ENCODE results near the gene SWAP70. TPM values are rescaled to one million over a fixed set of nuclear protein-coding genes. Genes with fewer than 3 reads are reported as not detected.

SWAP70 gene
- total and polyA plus RNA-seq, 2 experiments from 2014 or later = 30.3 to 33.3 TPM

GRCh38 chr11:9643751-9644150 is 20.1 kb upstream of the SWAP70 start:
- no peaks in the 10 kb centered on the region for H3K36me3 ChIP-seq (ENCODE audit: insufficient read depth)
- TF ChIP-seq STAT1 (IDR thresholded peaks at IDR 0.05; ENCODE audit: unreplicated experiment) (no peak), REST (IDR thresholded peaks at IDR 0.05; ENCODE audit: unreplicated experiment) (no peak), EZH2 (IDR thresholded peaks at IDR 0.05; ENCODE audit: low read depth, unreplicated experiment) (no peak), ZNF114 (CRISPR knock-in tag; IDR thresholded peaks at IDR 0.05) (no peak), POLR2AphosphoS5 (IDR thresholded peaks at IDR 0.05; ENCODE audit: low read depth) (no peak), ZNF462 (CRISPR knock-in tag; IDR thresholded peaks at IDR 0.05) (no peak), CREB1 (CRISPR knock-in tag; IDR thresholded peaks at IDR 0.05; ENCODE audit: low read depth) (no peak), EZH2phosphoT487 (IDR thresholded peaks at IDR 0.05; ENCODE audit: unreplicated experiment) (no peak), CTCF (conservative IDR thresholded peaks at IDR 0.05; ENCODE audit: low read depth in 2 of 2) (no peak), ZNF331 (CRISPR knock-in tag; IDR thresholded peaks at IDR 0.05; ENCODE audit: low read depth) (no peak), ETS1 (IDR thresholded peaks at IDR 0.05) (no peak), JUNB (IDR thresholded peaks at IDR 0.05; ENCODE audit: unreplicated experiment) (no peak), NANOG (IDR thresholded peaks at IDR 0.05; ENCODE audit: borderline replicate concordance) (no peak)
- no peaks in the 10 kb centered on the region for H3K27me3 ChIP-seq (ENCODE audit: insufficient read depth)
- Mint-ChIP-seq H3K4me3 (no peak overlapping the region), H3K27ac (no peak overlapping the region), H3K4me1 (peaks cover under 1% of the 10 kb centered on the region; the same call in 2 of the 3 replicates), H3K36me3 (ENCODE audit: low read depth) (peaks cover 3% of the 10 kb centered on the region; the same call in 1 of the 3 replicates), H3K27me3 (ENCODE audit: insufficient read depth, low read depth, poor library complexity) (no peaks in the 10 kb centered on the region), H3K9me3 (0 out of 3 replicates have a peak, but pooled peaks cover 8% of the 10 kb centered on the region)
- no peak for ATAC-seq
- no peaks in the 10 kb centered on the region for H3K79me2 ChIP-seq (replicated peaks; ENCODE audit: insufficient read depth)
- no peaks in the 10 kb centered on the region for H3F3A ChIP-seq (replicated peaks; ENCODE audit: low read depth)
- no peak overlapping the region for H3K4me2 ChIP-seq
- peaks cover 3% of the 10 kb centered on the region; the same call in 1 of the 2 replicates for H3K4me1 ChIP-seq (ENCODE audit: insufficient read depth)
- no peak overlapping the region for H2AFZ ChIP-seq
- H3K27ac ChIP-seq (ENCODE audit: low read depth) = no peak overlapping the region
- peaks cover 6% of the 10 kb centered on the region; the same call in 1 of the 2 replicates for H3K9me2 ChIP-seq (ENCODE audit: insufficient read depth)
- DNase-seq (ENCODE audit: low spot score) = no peak
- no peak overlapping the region for H3K4me3 ChIP-seq
- no peaks in the 10 kb centered on the region for H4K20me1 ChIP-seq (replicated peaks; ENCODE audit: insufficient read depth)
